GM18868 (cell line): Measurements from ENCODE around the gene PKP1.

ENCODE experiments used
- ATAC-seq: cut with Tn5 transposase; IDR thresholded peaks from one replicate; pipeline ENCODE4 v1.9.1; 2021; ENCODE audit warnings: mild to moderate bottlenecking, moderate library complexity; ENCODE audit not compliant: unreplicated experiment

Gene PKP1

DNA sequence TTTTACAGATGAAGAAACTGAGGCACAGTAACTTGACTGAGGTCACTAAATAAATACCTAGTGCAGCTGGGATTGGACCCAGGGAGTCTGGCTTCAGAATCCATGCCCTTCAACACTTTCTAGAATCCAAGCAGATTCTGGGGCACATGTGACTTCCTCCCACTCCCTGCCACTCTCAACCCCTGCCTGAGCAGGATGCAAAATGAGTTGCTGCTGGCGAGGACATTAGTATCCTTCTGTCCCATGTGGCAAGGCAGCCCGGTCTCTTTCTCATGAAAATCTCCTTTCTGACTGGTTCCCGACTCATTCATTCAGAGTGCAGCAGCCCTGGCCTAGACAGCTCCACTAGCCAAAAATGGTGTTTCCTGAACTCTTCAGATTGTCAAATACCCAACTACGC is 65.8 kb downstream of the PKP1 start:
- ATAC-seq: no peak

DNA sequence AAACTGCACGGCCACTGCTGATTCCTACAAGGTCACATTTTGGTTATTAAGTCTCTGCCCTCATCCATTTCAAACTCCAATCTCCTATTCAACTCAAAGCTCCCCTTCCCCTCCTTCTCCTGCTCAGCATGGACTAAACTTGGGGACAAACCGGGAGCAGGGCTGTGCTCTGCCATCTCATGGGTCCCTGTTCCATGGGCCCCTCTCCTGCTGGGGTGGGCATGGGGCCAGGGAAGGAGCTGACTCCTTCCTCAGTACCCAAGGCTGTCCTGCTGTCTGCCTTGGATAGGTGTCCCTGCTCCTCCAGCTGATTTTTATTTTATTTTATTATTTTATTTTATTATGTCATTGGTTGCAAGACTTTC is 67.0 kb downstream of the PKP1 start:
- ATAC-seq: no peak

DNA sequence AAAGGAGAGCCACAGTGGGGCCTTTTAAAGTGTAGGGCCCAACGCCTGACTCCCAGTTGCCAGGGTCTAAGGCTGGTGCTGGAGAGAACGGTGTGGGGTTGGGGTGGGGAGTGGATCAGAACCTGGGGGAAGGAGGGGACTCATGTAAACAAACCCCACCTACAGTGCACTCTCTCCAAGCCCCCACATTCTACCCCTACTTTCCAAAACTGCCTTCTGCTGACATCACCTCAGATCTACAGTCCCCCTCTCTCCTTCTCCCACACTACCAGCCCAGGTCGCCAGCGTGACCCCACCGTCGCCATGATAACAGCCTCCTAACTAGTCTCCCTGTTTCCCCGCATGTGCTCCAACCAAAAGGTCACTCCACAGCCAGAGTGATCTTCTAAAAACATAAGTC is 67.6 kb downstream of the PKP1 start:
- ATAC-seq: no peak

DNA sequence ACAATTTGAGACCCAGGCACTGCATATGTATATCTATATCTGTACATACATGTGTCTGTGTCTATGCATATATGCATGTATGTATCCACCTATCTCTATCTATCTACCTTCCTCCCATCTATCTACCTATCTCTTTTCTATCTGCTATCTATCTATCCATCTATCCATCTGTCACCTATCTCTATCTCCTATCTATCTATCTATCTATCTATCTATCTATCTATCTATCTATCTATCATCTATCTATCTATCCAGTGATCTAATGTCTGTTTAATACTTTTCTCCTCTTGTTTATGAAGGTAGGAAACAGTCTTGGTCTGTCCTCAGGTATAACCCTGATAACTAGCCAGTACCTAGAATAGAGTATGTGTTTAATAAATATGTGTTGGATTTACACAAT is 68.3 kb downstream of the PKP1 start:
- ATAC-seq: no peak

DNA sequence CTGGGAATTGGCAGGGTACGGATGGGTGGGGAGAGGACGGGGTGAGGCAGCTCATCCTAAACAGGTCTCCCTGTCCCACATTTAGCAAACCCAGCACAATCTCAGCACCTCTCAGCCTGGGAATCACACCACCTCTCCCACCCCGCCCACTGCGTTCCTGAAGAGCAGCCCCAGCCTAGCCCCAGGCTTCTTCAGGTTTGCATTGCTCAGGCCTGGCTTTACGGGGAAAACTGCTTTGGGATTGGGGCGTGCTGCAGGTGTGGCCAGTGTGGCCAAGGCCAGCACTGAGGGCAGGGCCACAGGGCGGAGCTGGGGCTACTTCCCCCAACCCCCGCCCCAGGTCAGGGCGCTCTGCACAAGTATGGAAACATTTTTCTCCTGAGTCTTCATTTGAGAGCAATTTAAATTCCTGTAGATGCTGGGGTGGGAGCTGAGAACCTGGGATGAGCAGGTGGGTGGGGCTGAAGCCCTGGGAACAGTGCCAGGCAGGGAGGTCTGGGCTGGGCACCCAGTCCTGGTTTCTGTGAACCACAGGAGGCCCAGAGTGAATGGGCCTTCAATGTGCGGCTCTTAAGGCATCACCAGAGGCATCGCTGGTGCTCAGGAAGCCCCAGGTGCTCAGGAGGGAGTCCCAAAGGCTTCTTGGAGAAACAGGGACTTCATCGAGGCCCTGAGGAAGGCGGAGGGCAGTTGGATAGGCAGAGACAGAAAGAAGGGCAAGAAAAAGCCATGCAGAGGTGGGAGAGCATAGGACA is 70.1 kb downstream of the PKP1 start:
- ATAC-seq: no peak

DNA sequence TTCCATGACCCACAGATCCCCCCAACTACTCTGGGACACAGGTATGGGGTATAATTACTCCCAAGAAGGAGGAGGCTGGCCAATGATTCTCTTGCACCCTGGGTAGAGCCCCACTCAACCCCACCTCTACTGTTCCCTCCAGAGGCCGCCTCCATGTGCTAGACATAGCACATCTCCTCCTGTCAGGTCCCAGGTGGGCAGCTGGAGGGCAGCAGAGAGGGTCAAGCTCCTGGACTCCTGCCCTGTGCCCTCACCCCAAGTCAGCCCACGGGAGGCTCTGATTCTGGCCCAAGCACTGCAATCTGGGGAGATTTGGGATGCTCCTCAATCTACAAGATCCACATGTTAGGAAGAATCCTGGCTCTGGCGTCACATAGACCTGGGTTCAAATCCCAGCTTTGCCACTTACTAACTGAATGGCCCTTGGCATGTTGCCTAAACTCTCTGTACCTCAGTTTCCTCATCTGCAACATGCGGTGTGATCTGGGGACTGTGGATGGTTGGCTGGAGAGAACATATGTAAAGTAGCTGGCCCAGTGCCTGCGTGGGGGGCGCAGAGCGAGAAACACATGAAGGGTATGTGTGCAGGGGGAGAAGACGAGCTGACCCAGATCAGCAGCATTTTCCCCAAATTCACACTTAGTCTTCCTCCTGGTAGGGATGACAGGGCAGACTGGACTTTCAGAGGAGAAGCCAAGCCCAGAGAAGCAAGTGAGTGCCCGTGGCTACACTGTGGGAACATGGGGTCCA is 71.0 kb downstream of the PKP1 start:
- ATAC-seq: no peak

DNA sequence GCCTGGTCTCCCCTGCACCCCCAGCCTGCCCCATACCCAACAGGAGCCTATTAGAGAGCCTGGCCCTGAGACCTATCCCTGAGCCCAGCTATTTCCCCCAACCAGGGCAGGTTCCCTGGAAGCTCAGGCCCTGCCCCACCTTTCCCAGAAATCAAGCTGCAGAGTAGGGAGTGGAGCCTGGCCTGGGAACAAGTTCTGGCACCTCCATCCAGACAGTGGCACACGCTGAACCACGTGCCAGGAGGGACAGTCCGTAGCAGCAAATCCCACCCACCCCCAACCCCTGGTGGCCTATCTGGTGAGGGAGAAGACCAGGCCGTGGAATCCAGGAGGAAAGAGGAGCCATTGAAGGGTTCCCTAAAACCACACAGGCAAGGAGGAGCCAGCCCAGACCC is 71.6 kb downstream of the PKP1 start:
- ATAC-seq: no peak

DNA sequence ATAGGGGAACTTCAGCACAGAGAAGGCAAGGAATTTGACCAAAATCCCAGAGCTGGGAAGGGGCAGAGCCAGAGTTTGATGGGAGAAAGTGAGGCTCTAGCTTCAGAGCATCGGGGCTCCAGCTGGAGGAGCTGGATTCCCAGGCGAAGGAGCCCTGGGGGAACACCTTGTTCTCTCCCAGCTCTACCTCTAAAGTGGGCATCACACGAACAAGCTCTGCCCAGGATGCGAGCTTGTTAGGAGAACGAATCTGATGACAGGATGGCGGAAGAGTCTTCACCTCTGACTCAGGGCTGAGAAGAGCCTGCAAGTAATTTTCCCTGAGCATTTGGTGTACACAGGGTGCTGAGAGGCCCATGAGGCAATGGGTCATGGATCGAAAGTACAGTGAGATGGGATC is 72.2 kb downstream of the PKP1 start:
- ATAC-seq: no peak

DNA sequence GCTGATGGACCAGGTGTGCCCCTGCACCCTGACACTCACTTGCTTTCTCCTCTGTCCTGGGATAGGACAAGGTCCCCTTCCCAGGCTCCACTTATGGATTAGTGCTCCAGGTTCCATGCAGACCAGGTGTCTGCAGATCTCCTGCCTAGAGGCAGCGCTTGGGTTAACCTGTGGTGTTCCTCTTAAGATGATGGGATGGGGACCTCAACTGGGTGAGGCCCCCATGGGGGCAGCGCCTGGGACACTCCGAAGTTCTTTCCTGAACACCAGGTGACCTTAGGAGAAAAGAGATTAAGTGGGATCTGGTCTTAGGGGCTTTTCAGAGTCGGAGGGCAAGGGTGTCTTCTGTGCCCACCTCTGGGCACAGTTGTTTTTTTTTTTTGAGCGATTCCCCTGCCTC is 72.9 kb downstream of the PKP1 start:
- no peak for ATAC-seq

DNA sequence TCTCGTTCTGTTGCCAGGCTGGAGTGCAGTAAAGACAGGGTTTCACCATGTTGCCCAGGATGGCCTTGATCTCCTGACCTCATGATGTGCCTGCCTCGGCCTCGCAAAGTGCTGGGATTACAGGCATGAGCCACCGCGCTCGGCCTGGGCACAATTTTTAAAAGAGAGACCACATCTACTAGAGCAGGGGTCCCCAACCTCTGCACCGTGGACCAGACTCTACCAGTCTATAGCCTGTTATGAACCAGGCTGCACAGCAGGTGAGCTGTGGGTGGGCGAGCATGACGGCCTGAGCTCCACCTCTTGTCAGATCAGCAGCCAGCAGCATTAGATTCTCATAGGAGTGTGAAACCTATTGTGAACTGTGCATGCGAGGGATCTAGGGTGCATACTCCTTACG is 73.4 kb downstream of the PKP1 start:
- no peak for ATAC-seq

DNA sequence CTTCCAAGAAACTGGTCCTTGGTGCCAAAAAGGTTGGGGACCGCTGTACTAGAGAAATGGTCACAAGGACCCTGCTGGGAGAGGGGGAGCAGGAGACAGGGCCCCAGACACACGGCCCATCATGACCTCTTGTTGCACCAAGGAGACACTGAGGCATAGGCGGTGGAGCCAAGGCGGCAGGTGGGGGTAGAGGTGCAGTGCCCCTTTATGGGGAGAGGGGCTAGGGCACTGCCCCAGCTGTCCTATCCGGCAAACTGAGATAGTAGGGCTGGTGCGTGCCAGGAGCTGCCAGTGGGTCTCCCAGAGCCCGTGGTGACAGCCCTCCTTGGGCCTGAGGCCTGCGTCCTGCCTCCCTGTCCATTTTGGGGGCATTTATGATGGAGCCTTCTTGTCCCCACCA is 73.9 kb downstream of the PKP1 start:
- no peak for ATAC-seq

DNA sequence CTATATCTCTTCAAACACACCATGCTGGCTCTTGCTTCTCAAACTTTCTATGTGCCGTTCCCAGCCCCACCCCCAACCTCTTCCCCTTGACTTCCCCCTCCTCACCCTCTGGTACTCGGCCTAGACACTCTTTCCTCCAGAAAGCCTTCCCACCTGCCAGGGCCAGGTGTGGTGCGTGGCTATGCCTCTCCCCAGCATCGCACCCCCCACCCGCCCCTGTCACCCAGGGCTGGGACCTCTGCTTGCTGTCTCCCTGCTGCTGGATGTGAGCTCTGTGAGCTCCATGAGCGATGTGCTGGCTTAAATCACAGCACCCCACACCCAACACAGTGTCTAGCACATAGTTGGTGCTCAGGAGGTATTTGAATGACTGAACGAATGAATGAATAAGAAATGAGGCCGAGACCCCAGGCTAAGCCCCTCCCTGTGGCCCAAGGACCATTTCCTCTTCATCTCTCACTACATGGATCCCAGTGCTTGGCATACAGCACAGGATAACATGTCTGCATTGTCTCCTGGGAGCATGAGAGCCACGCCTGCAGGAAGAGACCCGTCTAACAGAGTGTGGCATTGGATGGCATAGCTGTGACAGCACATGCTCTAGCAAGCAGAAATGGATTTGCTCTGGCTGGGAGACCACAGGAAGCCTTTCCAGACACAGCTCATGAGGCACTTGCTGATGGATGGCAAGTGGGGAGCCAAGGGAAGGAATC is 74.5 kb downstream of the PKP1 start:
- ATAC-seq: no peak

DNA sequence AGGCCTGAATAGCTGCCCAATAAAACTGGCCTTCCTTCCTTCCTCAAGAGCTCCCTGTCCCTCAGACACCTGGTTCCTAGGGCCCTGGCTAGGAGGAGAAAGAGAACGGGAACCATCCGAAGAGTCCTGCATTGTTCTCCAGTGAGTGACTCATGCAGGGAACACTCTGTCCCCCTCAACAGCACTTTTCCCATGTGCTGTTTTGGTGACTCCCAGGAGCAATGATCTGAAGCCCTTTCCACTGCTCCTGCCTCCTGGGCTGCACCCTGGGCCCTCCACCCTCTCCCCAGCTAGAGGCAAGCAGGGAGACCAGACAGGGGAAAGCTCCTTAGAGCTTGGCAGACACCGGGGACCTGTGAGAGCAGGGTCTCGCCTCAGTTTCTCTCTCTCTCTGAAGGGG is 75.3 kb downstream of the PKP1 start:
- ATAC-seq: no peak

DNA sequence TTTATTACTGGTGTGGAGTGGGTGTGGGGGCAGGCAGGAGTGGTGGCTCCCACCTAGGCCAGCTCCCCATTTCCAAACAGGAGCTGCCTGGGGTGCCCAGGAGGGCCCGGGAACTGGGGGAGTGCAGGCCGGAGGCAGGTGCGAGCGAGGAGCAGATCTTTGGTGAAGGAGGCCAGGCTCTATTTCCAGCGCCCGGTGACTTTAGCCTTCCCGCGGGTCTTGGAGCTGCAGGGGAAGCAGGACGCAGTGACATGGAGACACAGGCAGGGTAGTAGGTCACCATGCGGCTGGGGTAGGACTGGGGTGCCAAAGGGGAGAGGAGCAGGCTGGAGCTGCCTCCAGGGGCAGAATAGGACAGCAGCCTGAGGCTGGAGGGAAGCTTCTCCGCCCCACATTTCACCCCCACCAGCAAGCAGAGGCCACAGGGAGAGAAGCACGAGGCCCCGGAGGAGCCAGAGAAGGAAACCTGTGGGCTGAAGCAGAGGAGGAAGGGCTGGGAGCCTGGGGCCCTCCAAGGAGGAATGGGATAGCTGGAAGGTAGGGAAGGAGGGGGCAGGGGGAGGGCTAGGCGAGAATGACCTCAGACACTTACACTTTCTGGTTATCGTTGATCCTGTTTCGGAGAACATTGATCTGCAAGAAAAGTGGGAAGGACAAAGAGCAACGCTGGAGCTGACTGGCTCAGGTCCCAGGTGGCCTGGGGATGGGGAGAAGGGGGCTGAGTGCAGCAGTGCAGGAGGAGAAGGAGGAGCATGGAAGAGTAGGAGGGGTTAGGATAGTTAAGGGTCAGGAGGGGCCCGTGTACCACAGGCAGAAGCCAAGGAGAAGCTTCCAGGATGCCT is 75.9 kb downstream of the PKP1 start:
- no peak for ATAC-seq

DNA sequence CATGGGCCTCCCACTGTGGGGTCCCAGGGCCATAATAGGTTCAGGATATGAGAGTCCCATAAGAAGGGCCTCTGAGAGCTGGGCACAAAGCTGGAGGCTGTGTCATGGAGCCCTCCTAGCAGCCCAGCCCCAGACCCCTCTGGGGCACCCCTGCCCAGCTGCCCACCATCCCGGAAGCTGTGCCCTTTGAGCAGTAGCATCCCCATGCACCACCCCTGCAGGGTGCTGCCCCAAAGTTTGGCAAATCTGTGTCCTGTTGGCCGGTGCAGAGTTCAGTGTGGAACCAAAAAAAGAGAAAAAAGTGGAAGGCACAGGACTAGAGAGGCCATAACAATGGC is 76.5 kb downstream of the PKP1 start:
- no peak for ATAC-seq

DNA sequence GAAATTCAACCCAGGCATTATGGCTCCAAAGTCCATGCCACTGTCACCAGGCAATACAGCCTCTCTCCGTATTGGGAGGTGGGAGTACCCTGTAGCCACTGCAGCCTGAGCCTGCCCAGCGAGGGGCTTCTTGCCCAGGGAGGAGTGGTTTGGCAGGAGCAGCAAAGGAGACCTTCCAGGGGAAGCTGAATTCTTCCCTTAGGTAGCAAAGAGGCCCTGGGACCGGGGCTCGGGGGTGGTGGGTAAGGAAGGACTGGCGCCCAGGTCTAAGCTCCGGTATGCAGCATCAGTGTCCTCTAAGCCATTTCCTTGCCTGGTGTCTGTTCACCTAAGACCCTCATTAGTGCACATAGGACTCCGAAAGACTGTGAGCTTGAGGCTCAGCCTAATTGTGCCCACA is 77.2 kb downstream of the PKP1 start:
- no peak for ATAC-seq

DNA sequence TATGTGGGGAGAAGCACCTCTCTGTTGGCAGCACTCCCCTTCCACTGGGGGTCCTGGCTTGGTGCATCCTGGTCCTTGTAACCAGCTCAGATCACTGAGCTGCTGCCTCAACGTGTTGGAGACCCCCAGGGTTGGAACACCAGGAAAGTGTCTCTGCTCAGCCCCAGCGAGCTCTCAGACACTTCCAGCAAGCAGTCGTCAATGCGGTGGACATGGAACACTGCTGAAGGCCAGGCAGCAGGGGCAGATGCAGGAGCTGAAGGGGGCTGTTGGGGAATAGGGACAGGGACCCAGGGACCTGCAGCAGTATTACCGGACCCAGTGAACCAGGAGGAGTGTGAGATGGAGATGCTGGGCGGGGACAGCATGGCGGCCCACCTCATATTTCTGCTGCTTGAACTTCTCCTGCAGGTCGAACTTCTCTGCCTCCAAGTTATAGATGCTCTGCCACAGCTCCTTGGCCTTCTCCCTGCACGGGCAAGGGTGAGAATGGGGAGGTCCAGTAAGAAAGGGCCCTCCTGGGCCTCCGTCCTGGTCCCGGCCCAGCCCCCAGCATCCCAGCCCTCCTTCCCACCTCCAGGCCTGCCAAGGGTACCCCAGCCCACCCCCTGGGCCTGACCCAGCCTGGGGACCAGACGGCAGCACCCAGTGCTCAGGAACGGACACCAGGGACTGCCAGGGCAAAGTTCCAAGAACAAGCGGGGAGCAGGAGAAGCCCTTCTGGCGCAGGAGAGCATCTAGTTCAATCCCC is 77.8 kb downstream of the PKP1 start:
- no peak for ATAC-seq

DNA sequence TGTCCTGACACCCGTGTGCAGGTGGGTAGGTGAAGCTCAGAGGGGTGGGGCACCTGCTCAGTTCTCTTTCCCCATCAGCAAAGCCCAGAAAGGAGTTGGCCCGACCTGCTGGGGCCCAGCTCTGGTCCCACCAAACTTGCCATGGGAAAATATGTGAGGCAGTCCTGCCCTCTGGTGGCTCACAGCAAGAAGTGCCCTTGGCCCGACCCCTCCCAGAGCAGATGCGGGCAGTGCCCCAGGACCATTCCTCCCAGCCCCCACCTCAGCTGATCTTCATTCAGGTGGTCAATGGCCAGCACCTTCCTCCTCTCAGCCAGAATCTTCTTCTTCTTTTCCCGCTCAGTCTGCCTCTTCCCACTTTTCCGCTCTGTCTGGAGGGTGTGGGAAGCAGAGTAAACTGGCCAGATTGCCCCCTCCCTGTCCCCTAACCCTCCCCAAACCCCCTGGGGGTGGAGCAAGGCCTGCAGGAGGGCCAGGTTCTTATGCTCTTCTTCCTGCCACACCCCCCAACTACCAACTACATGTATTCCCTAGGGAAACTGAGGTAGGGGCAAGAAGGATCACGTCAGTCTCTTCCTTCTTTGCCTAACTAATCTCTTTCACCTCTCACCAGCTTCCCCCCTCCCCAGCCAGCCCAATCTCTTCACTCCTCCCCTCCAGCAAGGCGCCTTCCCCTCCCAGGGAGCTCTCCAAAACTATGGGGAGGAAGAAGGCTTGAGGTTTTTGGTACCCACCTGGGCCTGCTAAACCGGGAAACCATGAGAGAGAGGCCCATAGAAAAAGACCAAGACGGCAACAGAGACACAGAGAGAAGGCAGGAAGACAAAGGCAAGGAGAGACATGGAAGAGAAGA is 78.6 kb downstream of the PKP1 start:
- ATAC-seq: no peak

DNA sequence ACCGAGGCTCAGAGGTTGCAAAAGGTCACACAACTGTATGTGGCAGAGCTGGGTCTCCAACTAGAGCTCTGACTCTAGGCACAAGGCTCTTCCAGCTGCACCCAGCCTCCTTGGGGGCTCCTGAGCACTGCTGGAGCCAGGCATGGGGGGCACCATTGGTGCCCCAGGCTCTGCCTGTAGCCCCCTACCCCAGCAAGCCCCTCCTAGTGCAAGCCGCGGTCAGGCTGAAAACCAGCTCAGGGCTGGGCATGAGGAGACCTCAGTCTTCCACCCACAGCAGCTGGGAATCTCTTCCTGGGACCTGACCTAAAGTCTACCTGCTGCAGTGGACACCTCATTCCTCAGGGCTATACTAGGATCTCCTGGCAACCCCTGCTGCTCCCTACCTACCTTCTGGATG is 79.6 kb downstream of the PKP1 start:
- no peak for ATAC-seq

DNA sequence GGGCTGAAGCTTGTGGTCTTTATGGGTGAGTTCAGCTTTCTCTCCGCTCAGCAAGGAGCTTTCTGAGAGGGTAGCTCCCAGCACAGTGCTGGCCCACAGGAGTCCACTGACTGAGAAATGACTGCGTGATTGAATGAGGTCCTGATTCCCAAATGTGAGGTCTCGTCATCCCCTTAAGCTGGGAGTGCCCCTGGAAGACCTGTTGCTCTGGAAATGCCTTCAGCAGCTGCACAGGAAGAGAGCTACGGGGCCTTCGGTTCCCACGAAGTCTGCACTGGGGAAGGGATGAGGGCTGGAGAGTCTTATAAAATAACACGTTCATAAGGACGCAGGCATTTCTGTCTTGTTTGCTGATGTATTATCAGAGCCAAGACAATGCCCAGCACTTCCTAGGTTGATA is 80.2 kb downstream of the PKP1 start:
- ATAC-seq: no peak
